NCI-H1092 (cell line): ENCODE measurements around the gene PSORS1C1.
A peak's percentile ranks its signal among the peaks of the same experiment; 100 is the strongest.
"Not testable (repeated sequence)": the region's sequence is repeated elsewhere in the genome, so short reads cannot be mapped to it uniquely, and the experiment has no call there.

Source experiments
- DNase-seq: peaks from one replicate; lab custom pipeline; 2025; lab: John Stamatoyannopoulos, UW

Gene PSORS1C1

GRCh38 chr6:31114541-31114878 lies at the start of gene PSORS1C1:
TSS of gene PSORS1C1 (plus strand) at chr6:31114800. CDS start at chr6:31129633, 14,833 bp downstream.
- DNase-seq: no peak

GRCh38 chr6:31065556-31065955 lies 49.0 kb upstream of the PSORS1C1 start:
- DNase-seq: no peak

- not testable (repeated sequence) for DNase-seq
Observed at GRCh38 chr6:31067028-31067427, 47.6 kb upstream of the PSORS1C1 start.

GRCh38 chr6:31067891-31068668 lies 46.5 kb upstream of the PSORS1C1 start:
- DNase-seq: not testable (repeated sequence)

GRCh38 chr6:31068669-31069340 lies 45.8 kb upstream of the PSORS1C1 start:
- peak; percentile 33 for DNase-seq

- DNase-seq: peak; percentile 4
Observed at GRCh38 chr6:31070711-31071197, 43.8 kb upstream of the PSORS1C1 start.

- DNase-seq: no peak
Observed at GRCh38 chr6:31074401-31074800, 40.2 kb upstream of the PSORS1C1 start.

- DNase-seq: no peak
Observed at GRCh38 chr6:31075528-31075927, 39.1 kb upstream of the PSORS1C1 start.

- no peak for DNase-seq
Observed at GRCh38 chr6:31076611-31077010, 38.0 kb upstream of the PSORS1C1 start.

GRCh38 chr6:31079656-31080261 lies 34.8 kb upstream of the PSORS1C1 start:
- peak; percentile 2 for DNase-seq

GRCh38 chr6:31081872-31082271 lies 32.7 kb upstream of the PSORS1C1 start:
- no peak for DNase-seq

- no peak for DNase-seq
Observed at GRCh38 chr6:31083742-31084354, 30.8 kb upstream of the PSORS1C1 start.

GRCh38 chr6:31086788-31087440 lies 27.7 kb upstream of the PSORS1C1 start:
- DNase-seq: no peak

- peak; percentile 60 for DNase-seq
Observed at GRCh38 chr6:31087494-31088089, 27.0 kb upstream of the PSORS1C1 start.

- no peak for DNase-seq
Observed at GRCh38 chr6:31090275-31090972, 24.2 kb upstream of the PSORS1C1 start.

GRCh38 chr6:31090973-31091364 lies 23.6 kb upstream of the PSORS1C1 start:
- no peak for DNase-seq

- no peak for DNase-seq
Observed at GRCh38 chr6:31091680-31092079, 22.9 kb upstream of the PSORS1C1 start.

GRCh38 chr6:31092238-31092637 lies 22.4 kb upstream of the PSORS1C1 start:
- no peak for DNase-seq

GRCh38 chr6:31092769-31093505 lies 21.7 kb upstream of the PSORS1C1 start:
- no peak for DNase-seq

- DNase-seq: no peak
Observed at GRCh38 chr6:31094389-31094881, 20.2 kb upstream of the PSORS1C1 start.
